ENCODE results near the gene CSTPP1. TPM values are rescaled to one million over a fixed set of nuclear protein-coding genes. Genes with fewer than 3 reads are reported as not detected.

CSTPP1 gene
- polyA plus RNA-seq, 1 donor (not counting 4 experiments of a cell fraction or from before 2014, with no cell fraction given), result 20.0 TPM

DNA sequence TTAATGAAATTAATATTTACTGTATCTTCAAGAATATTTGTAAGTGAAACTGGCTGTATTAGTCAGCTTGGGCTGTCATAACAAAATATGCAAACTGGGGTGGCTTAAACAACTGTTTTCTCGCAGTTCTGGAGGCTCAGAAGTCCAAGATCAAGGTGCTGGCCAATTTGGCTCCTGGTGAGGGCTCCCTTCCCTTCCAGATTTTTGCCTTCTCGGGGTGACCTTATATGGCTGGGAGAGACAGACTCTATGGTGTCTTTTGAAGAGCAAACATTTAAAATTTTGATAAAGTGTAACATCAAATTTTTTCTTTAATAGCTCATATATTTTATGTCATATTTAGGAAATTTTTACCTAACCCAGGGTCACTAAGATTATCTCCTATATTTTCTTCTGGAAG lies 30.2 kb downstream of the CSTPP1 start:
- Histone ChIP-seq H3K9ac (ENCODE audit: control insufficient read depth, extremely low read depth, insufficient read depth, low read length) (no peak overlapping the region), H3K27me3 (ENCODE audit: control insufficient read depth, extremely low read depth, insufficient read depth, low read length) (no peaks in the 10 kb centered on the region), H3K4me2 (ENCODE audit: control insufficient read depth, extremely low read depth, insufficient read depth, low read depth, low read length) (no peak overlapping the region), H4K20me1 (ENCODE audit: control insufficient read depth, extremely low read depth, insufficient read depth, low read length) (no peaks in the 10 kb centered on the region), H3K36me3 (ENCODE audit: control insufficient read depth in 2 of 2, extremely low read depth in 1 of 2, insufficient read depth in 2 of 2, low read length in 2 of 2) (no peaks in the 10 kb centered on the region), H2AFZ (ENCODE audit: control insufficient read depth, low read length) (no peak overlapping the region), H3K79me2 (ENCODE audit: control insufficient read depth, insufficient read depth, low read length) (no peaks in the 10 kb centered on the region), H3K27ac (ENCODE audit: control insufficient read depth, insufficient read depth, low read length) (no peak overlapping the region), H3K9me3 (ENCODE audit: control insufficient read depth, low read depth, low read length) (no peaks in the 10 kb centered on the region), H3K4me3 (ENCODE audit: control insufficient read depth in 2 of 3, extremely low read depth in 1 of 3, insufficient read depth in 2 of 3, low read depth in 1 of 3, low read length in 3 of 3) (no peak overlapping the region), H3K4me1 (ENCODE audit: control insufficient read depth, extremely low read depth, insufficient read depth, low read length) (no peaks in the 10 kb centered on the region), H3K9me1 (ENCODE audit: control insufficient read depth, extremely low read depth, insufficient read depth, low read length) (no peaks in the 10 kb centered on the region)
- FAIRE-seq (no peak), DNase-seq (ENCODE audit: low read depth, low spot score) (no peak)
- TF ChIP-seq EZH2 (IDR thresholded peaks at IDR 0.05; ENCODE audit: low read length), result no peak
- TF ChIP-seq, protein P1, sequence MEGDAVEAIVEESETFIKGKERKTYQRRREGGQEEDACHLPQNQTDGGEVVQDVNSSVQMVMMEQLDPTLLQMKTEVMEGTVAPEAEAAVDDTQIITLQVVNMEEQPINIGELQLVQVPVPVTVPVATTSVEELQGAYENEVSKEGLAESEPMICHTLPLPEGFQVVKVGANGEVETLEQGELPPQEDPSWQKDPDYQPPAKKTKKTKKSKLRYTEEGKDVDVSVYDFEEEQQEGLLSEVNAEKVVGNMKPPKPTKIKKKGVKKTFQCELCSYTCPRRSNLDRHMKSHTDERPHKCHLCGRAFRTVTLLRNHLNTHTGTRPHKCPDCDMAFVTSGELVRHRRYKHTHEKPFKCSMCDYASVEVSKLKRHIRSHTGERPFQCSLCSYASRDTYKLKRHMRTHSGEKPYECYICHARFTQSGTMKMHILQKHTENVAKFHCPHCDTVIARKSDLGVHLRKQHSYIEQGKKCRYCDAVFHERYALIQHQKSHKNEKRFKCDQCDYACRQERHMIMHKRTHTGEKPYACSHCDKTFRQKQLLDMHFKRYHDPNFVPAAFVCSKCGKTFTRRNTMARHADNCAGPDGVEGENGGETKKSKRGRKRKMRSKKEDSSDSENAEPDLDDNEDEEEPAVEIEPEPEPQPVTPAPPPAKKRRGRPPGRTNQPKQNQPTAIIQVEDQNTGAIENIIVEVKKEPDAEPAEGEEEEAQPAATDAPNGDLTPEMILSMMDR (optimal IDR thresholded peaks at IDR 0.05 in 1 of 3, IDR thresholded peaks at IDR 0.05 in 1 of 3, conservative IDR thresholded peaks at IDR 0.05 in 1 of 3; ENCODE audit: extremely low read depth in 1 of 3, insufficient read depth in 2 of 3, low read length in 3 of 3), result no peak
- dilution Hi-C loops (cut with MboI; ENCODE audit: extremely low pct_ligation_motif_present, low sequenced_read_pairs), result no loop called here

GRCh38 chr11:46967962-46968361 lies 31.4 kb downstream of the CSTPP1 start:
- Histone ChIP-seq H3K9ac (ENCODE audit: control insufficient read depth, extremely low read depth, insufficient read depth, low read length) (no peak overlapping the region), H3K27ac (ENCODE audit: control insufficient read depth, insufficient read depth, low read length) (no peak overlapping the region), H3K4me1 (ENCODE audit: control insufficient read depth, extremely low read depth, insufficient read depth, low read length) (no peaks in the 10 kb centered on the region), H3K36me3 (ENCODE audit: control insufficient read depth in 2 of 2, extremely low read depth in 1 of 2, insufficient read depth in 2 of 2, low read length in 2 of 2) (no peaks in the 10 kb centered on the region), H3K9me1 (ENCODE audit: control insufficient read depth, extremely low read depth, insufficient read depth, low read length) (no peaks in the 10 kb centered on the region), H4K20me1 (ENCODE audit: control insufficient read depth, extremely low read depth, insufficient read depth, low read length) (no peaks in the 10 kb centered on the region), H3K79me2 (ENCODE audit: control insufficient read depth, insufficient read depth, low read length) (no peaks in the 10 kb centered on the region), H3K9me3 (ENCODE audit: control insufficient read depth, low read depth, low read length) (no peaks in the 10 kb centered on the region), H3K4me2 (ENCODE audit: control insufficient read depth, extremely low read depth, insufficient read depth, low read depth, low read length) (no peak overlapping the region), H3K4me3 (ENCODE audit: control insufficient read depth in 2 of 3, extremely low read depth in 1 of 3, insufficient read depth in 2 of 3, low read depth in 1 of 3, low read length in 3 of 3) (no peak overlapping the region), H2AFZ (ENCODE audit: control insufficient read depth, low read length) (no peak overlapping the region), H3K27me3 (ENCODE audit: control insufficient read depth, extremely low read depth, insufficient read depth, low read length) (no peaks in the 10 kb centered on the region)
- FAIRE-seq, result no peak
- no peak for DNase-seq (ENCODE audit: low read depth, low spot score)
- dilution Hi-C loops (cut with MboI; ENCODE audit: extremely low pct_ligation_motif_present, low sequenced_read_pairs), result no loop called here
- TF ChIP-seq EZH2 (IDR thresholded peaks at IDR 0.05; ENCODE audit: low read length), result no peak
- TF ChIP-seq, protein P1 (optimal IDR thresholded peaks at IDR 0.05 in 1 of 3, IDR thresholded peaks at IDR 0.05 in 1 of 3, conservative IDR thresholded peaks at IDR 0.05 in 1 of 3; ENCODE audit: extremely low read depth in 1 of 3, insufficient read depth in 2 of 3, low read length in 3 of 3), result no peak
